Measurements from ENCODE around the gene NSDHL.
A peak's percentile ranks its signal among the peaks of the same experiment; 100 is the strongest.
"Not testable (repeated sequence)": the region's sequence is repeated elsewhere in the genome, so short reads cannot be mapped to it uniquely, and the experiment has no call there.

NSDHL gene

DNA sequence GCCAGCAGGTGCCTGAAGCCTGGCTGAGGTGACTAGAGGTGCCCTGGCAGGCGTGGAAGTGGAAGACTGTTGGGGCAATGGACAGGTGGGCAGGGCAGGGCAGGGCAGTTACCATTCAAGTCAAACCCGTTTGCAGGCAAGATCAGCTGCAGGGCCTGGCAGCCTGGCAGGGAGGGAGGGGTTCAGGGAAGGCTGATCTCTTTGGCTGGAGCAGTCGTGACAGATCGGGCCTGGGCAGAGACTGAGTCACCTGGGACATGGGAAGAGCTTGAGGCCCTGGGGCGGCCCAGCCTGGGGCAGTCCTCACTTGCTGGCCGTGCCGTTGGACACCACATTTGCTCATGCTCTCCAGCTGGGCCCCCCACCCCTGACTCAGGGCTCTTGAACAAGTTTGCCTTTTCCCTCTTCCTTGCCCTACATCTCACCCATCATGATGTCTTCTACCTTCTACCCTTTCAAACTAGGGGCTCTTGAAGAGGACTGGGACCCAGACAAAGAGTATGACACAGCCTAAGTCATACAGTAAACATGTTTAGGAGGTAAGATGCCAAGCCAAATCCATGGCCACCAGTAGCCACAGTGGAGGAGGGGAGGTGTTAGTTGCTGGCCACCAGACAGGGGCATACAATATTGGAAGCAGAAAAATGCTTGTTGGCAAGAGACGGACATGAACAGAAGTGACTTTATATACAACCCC, 65.0 kb downstream of the NSDHL start:
- no peak for DNase-seq

DNA sequence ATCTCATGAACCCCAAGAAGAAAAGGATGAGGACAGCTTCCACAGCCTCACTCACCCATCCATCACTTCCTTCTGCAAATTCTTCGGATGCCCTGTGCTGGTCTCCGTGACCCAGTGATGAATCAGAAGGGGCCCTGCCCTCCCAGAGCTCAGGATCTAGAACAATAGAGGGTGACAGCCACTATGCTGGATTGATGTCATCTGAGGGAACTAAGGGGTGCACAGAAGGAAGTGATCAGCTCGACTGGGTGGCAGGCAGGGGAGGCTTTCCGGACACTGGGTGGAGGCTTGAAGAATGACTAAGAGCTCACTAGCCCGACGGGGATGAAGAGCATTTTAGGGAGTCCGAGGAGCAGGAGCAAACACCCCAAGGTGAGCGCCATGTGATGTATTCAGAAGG, 65.6 kb downstream of the NSDHL start:
- no peak for DNase-seq

DNA sequence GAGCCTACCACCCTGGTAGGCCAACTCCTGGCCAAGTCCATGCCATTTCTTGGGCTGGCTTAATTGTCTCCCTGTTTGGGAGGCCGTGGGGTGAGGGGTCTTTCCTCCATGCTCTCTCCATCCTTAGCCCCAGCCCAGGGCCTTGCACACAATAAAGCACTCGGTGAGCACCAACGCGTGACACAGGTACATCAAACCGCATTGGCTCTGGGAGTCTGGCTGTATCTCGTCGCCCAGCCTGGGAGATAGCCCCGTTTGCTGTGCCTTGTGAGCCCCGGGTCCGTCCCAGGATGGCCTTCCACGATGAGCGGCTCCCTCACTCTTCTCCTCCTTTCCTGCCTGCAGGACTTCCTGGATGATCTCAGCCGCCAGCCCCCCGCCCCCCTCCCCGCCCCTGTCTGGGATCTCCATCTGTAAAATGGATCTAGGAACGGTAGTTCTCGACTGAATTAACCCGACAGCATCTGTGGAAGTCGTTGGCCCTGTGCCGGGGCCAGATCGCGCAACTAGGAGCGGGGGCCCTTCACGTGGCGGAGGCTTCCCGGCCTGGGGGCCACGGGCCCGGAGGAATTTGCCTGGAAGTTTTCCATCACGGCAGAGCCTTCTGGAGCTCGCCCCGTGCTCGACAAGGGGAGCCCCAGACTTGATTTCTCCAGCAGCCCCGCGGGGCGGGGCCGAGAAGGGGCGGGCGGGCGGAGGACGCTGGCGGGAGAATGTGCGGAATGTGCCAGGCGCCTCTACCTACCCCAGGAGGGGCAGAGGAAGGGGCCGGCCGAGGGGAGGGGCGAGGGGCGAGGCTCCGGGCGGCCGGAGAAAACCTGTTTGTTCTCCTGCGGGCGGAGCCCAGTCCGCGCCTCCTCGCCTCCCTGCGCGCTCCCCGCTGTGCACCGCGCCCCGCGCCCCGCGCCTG, 66.6 kb downstream of the NSDHL start, which contains the start of gene ZNF185:
ZNF185 (plus strand) TSS at position 846 of the 910 bp plus-strand sequence. CDS start 16,423 bp downstream, outside the sequence.
- no peak for DNase-seq

DNA sequence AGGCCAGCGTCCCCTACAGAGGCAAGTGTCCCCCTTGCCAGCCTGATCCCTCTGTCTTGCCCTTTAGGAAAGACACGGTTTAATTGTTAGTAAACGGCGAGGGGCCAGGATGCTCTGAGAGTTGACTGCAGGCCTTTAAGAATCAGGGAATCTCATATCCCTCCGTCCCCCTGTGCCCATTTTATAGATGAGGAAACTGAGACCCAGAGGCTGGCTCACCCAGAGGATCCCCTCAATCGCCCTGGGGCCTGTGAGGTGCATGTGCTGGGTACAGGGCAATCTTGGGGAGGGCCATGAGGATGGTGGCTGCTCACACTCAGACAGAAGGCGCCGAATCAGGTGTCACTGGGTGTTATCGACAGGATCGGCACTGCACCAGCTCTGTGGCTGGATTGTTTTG, 67.6 kb downstream of the NSDHL start:
- DNase-seq, result no peak

DNA sequence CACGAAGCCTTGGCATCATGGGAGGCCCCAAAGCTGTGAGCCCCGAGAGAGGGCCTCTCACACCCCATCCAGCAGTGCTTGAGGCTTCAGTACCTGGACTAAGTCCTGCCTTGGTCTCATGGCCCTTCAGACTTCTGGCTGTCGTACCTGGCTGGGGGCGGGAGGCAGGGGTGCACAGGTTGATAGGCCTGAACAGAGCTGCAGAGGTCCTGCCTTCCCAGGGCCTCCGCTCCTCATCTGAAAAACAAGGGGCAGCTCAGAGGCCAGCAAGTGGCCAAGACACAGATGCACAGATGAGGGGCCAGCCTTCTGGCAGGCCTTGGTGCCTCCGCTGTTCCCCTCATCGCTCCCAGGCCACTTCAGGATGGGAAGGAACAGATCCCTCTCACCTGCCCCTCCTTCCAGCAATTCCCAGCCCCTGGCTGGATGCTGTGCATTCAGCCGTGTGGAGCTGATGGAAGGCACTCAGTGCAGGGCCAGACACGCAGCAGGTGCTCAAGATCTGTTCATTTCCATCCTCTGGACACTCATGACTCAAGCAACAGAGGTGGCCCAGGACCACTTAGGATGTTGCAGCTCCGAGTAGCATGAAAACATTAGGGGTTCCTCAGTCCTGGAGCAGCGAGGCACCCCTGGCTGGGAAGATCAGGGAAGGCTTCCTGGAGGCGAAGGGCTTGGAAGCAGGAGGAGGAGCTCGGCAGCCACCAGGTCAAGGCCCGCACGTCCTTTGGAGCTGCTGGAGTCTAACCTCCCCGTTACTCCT, 68.4 kb downstream of the NSDHL start:
- DNase-seq, result no peak

DNA sequence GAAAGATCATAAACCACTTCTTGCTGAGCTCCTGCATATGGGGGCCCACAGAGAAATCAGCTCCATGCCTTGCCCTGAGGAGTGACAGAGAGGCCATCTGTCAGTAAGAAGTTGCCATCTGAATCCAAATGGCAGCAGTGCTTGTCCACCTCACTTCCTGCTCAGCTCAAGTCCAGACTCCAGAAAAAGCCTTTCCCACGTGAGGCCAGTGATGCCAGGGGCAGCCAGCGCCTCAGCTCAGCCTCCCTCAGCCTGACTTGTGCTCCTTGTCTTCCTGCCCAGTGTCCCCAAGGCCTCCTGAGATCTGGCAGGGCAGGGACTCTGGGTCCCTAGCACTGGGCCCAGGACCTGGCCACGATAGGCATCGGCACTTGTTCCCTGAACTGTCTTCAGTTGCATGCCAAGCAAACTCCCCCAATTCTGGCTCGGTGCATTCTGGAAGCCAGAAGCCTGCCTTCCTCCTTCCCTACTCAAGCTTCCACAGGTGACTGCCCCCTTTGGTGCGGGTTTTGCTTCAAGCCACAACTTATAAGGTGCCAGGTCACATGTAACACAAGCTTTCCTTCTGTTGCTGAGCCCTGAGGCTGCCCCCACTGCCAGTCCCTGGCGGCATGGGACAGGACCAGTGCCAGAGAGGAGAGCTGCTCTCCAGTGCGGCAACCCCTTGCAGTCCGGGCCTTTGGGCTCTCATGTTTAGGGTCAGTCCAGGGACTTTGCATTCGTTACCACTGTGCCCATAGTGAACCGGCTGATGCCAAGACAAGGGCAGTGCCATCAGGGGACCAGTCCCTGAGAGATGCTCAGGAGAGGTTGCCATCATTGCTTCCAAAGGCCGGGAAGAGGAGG, 69.2 kb downstream of the NSDHL start:
- no peak for DNase-seq

DNA sequence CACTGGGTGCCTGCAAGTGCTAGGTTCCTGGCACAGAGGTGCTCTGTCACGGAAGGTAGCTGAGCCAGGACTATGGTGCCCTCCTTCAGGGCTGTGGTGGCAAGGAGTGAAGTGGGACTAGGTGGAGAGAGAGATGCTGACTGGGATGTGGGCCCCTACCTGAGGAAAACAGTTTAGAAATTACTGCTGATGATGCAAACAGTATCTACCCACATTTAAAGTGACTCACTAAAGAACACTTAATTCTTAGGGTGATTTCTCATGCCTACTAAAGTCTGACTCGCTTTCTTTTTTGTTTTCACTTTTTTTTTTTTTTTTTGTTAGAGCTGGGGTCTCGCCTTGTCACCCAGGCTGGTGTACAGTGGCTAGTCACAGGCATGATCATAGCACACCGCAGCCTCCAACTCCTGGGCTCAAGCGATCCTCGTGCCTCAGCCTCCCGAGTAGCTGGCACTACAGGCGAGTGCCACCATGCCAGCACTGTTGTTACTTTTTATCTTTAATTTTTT, 70.1 kb downstream of the NSDHL start:
- no peak for DNase-seq

DNA sequence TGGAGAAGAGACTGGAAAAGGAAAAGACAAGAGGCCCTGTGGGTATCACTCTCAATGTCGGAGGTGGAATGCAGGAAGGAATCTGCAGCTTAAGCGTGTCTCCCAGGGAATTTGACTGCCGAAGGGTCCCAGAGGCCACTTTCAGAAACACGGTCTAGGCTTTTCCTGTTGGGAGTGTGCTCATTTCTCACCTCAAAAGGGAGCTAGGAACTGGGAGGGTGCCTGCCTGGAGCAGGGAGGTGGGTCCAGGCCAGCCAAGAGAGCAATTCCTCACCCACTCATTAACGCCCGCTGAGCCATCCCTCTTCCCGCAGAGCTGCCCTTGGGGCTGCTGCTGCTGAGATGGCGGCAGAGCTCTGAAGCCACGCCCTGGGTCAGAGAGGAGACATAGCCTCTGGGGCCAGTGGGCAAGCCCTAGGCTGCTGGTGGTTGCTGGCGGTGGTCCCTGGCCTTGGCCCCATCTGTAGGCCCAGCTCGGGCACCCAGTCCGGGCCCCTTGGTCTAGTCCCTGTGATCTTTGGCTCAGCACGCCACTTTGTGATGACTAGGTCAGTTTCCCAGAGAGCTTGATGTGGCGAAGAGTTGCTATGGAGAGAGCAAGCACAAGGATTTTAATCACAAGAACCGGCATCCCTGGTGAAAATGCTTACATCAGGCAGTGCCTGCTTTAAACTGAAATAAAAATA, 71.1 kb downstream of the NSDHL start:
- DNase-seq, result no peak

DNA sequence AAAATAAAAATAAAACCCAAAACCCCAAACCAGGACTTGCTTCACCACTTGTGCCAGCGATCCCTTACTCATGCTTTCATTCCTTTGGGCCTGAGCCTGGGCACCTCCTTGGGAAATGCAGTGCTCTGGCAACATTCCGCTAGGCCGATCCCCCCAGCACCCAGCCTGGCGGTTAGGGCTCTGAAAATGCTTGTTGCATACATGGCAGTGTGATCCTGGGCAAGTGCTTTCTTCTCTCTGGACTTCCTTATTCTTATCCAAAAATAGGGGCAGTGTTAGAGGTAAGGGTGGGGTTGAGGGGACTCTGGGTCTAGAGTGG, 71.6 kb downstream of the NSDHL start:
- DNase-seq, result no peak

DNA sequence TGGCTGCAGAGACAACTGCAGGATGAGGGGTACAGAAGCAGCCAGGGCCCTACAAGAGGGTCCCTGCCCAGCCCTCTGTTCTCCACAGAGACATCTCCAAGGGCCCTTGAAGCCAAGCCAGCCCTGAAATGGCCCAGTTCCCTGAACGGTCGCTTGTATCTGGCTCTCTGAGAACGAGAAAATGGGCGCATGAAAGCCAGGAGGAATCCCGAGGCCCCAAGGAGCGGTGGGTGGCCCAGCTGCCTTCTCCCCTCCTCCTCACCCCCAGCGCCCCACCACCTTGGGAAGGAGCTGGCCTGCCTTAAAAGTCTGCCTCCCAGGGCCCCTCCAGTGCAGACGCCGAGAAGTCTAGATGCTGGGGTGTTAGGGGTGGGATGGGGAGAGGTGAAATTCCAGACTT, 72.7 kb downstream of the NSDHL start:
- no peak for DNase-seq

DNA sequence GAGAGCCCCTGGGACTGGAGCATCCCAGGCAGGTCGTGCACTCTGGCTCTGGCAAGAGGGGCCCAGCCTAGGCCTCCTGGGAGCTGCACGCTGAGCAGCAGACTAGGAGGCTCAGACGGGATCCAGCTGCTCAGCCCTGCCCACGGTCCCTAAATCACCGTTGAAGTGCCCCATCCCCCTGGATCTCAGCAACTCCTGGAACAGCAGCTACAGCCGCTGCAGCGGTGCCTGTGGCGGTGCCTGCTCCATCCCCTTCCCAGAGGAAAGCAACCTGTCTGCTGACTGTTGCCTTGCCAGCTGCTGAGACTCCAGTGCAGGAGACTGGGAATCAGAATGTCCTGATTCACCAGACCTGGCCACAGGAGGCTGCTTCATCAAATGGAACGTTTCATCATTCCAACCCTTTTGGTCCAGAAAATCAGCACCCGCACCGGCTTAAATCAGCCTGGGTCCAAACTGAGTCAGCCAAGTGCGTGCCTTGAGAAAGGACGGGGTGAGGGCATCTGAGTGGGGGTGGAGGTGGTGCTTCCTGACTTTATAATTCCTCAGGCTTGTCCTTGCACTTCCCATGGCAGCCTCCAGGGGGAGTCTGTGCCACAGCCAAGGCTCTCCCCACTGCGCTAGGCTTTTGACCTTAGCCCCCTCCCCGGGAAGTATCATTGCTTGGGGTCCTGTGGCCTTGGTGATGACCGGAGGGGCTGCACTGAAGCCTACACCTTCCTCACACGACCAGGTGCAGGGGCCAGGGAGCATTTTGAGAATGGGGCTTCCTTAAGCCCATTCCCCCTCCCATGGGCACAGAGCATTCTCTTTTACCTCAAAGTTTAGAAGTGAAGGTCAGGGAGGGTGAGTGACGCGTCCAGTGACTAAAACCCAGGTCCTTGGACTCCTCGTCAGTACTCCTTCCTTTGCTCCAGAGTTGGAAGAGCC, 73.6 kb downstream of the NSDHL start:
- peak; percentile 6 to 14 for DNase-seq

DNA sequence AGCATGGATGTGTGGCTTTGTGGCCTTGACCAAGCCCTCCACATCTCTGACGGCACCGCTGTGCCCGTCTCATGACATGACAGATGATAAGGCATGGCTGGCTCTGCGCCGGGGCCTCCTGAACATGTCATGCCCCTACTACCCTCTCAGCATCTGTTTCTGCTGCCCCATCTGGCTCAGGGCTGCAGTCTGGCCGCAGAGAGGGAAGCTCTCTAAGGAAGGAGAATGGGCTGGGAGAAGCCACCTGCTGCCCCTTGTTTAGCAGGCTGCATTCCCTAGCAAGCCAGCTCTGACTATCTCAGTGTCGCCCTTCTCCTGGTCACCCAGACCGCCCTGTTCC, 74.2 kb downstream of the NSDHL start:
- no peak for DNase-seq

DNA sequence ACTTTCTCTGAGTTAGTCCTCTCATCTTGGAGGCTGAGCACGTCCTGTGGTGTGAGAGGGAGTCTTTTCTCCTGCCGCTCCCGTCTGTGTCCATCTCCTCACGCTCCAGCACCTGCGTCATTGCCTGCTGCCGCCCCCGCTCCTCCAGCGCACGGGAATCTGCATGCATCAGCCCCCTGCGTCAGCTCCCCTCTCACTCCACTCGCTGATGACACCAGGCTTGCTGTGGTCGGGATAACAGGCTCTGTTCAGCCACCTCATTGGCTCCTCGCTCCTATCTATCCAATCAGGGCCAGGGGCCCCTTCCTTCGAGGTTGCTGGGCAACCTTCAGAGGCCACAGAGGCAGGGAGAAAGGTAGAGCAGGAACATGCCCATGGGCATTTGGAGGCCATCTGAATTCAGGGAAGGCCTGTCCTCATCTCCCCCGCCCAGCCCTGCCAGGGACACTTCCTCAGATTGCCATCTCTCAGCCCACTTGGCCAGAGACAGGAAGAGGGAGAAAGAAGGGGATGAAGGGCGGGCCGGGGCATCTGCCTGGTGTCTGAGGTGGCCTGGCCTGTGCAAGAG, 76.3 kb downstream of the NSDHL start:
- no peak for DNase-seq

DNA sequence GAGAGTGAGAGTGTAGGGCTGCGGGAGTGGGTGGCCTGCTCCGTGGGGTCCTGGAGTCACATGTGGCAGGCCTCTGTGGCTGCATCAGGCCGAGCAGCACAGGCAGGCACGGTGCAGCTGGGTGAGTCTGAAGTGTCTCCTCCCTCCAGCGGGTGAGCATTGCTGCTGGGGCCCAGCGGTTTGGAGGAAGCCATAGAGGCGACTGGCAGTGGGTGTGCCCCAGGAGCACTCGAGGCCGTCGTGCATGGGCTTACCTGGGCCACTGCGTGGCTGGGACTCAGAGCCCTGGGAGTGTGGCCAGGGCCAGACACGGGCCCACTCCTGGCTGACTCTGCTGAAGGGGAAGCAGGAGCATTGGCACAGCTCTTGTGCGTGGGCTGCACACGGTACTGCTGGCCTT, 77.6 kb downstream of the NSDHL start:
- no peak for DNase-seq

DNA sequence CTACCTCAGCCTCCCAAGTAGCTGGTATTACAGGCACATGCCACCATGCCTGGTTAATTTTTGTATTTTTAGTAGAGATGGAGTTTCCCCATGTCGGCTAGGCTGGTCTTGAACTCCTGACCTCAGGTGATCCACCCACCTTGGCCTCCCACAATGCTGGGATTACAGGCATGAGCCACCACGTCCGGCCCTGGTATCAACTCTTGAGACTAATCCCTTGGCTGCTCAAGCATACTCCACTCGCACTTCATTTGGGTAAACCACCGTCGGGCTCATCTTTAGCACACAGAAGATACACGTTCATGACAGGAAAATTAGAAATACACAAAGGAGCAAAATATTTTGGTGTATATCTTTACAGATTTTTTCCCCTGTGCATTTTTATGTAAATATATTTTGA, 79.2 kb downstream of the NSDHL start:
- DNase-seq, result not testable (repeated sequence)

DNA sequence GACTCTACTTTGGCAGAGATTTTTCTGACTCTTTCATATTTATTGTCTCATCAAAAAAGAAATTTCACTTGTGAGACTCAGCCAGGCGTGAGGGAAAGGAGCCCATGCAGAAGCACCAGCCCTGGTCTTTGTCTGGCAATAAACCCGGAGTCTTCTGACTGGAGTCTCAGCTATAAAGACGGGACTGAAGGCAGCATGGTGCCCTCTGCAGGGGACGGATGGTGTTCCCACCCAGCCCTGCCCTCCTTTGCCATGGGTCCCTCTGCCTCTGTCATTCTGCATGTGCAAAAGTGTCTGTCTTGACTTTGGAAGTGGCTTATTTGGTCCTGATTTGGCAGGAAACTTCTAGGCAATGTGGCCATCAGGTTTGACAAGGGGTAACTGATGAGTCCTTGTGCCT, 81.2 kb downstream of the NSDHL start:
- no peak for DNase-seq

DNA sequence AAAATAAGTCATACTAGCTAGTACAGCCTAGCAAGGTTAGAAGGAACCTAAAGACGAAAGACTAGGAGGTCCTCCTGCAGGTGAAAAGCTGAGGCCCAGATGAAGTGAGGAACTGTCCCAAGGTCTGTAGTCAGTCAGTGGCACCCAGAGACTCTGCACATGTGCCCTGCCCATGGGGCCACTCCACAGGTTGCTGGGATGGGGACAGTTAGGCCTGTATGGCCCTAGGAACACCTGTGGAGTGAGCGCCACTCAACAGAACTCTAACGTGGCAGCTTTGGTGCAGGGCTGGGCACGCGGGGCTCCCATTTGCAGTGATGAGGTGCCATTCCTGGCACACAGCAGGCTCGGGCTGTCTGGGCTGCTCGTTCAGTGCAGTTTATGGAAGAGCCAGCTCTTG, 81.8 kb downstream of the NSDHL start:
- no peak for DNase-seq

DNA sequence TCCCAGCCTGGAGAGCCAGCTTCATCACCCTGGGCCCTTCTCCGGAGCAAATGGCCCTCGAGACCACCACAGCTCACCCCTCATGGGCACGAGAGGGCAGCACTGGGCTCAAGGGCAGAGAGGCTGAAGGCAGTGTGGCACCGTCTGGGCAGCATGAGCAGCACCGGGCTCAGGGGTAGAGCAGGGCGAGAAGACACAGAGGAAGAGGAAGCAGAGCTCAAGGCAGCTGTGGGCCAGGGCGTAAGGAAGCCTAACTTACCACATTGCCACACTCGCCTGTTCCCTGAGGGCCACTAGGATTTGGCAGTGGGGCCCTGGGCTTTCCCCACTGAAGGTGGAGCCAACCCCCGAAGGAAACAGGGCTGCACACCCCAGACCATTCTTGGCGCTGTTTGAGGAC, 82.5 kb downstream of the NSDHL start:
- DNase-seq, result no peak

DNA sequence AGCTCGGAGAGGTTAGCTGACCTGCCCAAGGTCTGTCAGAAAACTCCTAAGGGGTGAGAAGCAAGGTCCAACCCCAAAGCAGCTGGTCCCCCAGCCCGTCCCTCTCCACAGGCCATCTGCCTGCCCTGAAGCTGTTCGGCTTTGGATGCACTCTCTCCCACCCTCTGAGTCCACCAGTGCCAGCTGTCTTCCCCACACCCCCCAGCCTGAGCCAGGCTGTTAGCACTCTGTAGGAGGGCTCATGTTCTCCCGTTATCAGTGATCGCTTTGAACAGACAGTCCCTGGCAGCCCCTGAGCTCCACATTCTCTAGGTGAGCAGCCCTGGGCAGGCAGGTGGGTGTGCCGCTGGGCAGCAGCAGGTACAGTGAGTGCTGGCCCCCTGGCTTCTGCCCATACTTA, 83.0 kb downstream of the NSDHL start:
- DNase-seq, result no peak

DNA sequence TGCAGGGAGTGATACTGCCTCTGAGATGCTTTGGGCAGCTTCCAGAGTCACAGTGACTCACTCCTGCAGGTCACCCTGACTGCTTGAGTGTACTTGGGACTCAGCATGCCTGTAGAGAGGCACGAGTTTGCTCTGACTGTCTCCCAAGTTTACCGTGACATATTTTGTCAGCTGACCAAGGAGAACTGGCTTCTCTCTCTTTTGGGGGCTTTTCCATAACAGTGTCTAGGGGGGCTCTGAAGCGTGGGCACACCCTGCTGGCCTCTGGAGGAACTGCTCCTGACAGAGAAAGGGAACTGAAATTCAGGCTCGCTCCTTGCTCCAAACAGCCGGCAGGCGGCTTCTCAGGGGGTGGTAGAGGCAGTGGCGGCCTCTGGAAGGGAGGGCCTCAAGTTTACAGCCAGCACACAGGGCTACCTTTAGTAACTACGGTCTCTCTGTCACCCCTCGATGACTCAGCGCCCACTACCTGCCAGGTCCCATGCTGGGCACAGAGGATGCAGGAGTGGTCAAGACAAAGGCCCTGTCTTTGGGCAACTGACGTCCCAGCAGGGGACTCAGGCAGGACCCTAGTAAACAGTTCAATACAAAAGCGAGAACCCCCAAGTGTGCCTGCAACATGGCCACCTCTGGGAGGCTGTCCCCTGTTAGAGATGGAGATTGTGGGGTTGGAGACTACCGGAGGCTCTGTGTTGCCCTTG, 84.8 kb downstream of the NSDHL start:
- DNase-seq, result no peak

Measured in activated CD4-positive, alpha-beta T cell treated with anti-CD3 and anti-CD28 coated beads, Interleukin-2, amount 50 U/mL, for 4 hours (primary cell).